ENCODE measurements around the gene E4F1.

GRCh38 chr16:2228161-2228824, 4.9 kb downstream of the E4F1 start:
- TF ChIP-seq, protein P1, sequence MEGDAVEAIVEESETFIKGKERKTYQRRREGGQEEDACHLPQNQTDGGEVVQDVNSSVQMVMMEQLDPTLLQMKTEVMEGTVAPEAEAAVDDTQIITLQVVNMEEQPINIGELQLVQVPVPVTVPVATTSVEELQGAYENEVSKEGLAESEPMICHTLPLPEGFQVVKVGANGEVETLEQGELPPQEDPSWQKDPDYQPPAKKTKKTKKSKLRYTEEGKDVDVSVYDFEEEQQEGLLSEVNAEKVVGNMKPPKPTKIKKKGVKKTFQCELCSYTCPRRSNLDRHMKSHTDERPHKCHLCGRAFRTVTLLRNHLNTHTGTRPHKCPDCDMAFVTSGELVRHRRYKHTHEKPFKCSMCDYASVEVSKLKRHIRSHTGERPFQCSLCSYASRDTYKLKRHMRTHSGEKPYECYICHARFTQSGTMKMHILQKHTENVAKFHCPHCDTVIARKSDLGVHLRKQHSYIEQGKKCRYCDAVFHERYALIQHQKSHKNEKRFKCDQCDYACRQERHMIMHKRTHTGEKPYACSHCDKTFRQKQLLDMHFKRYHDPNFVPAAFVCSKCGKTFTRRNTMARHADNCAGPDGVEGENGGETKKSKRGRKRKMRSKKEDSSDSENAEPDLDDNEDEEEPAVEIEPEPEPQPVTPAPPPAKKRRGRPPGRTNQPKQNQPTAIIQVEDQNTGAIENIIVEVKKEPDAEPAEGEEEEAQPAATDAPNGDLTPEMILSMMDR (conservative IDR thresholded peaks at IDR 0.05 in 1 of 2, IDR thresholded peaks at IDR 0.05 in 1 of 2; ENCODE audit: low read depth in 1 of 2, low read length in 2 of 2) = no peak
- TF ChIP-seq EZH2 (IDR thresholded peaks at IDR 0.05; ENCODE audit: low read length, missing control alignments) = no peak

Data from fibroblast of lung (primary cell).